ENCODE measurements around the gene ACSF3. TPM values are rescaled to one million over a fixed set of nuclear protein-coding genes. Genes with fewer than 3 reads are reported as not detected.

ACSF3 gene
- total and polyA plus RNA-seq, 2 experiments from 2014 or later = 20.7 to 28.0 TPM

GRCh38 chr16:89061590-89062380, 31.9 kb upstream of the ACSF3 start:
- Histone ChIP-seq H3K9me2 (replicated peaks; ENCODE audit: insufficient read depth) (no peaks in the 10 kb centered on the region), H3K4me3 (no peak overlapping the region), H3K27ac (no peak overlapping the region), H3K9me3 (ENCODE audit: low read depth) (no peaks in the 10 kb centered on the region), H3K36me3 (replicated peaks; ENCODE audit: insufficient read depth, low read depth) (no peaks in the 10 kb centered on the region), H3K4me2 (no peak overlapping the region), H3K4me1 (ENCODE audit: insufficient read depth) (no peaks in the 10 kb centered on the region), H4K20me1 (ENCODE audit: insufficient read depth, poor library complexity, severe bottlenecking) (no peaks in the 10 kb centered on the region), H3K79me2 (no peaks in the 10 kb centered on the region), H2AFZ (no peak overlapping the region), H3K27me3 (no peaks in the 10 kb centered on the region)
- no peak for DNase-seq (ENCODE audit: low spot score)
- WGBS (ENCODE audit: low lambda C conversion rate, missing lambda C conversion rate) = 87% methylated on average over 13 of the region's 17 CpGs
- TF ChIP-seq, protein P1, sequence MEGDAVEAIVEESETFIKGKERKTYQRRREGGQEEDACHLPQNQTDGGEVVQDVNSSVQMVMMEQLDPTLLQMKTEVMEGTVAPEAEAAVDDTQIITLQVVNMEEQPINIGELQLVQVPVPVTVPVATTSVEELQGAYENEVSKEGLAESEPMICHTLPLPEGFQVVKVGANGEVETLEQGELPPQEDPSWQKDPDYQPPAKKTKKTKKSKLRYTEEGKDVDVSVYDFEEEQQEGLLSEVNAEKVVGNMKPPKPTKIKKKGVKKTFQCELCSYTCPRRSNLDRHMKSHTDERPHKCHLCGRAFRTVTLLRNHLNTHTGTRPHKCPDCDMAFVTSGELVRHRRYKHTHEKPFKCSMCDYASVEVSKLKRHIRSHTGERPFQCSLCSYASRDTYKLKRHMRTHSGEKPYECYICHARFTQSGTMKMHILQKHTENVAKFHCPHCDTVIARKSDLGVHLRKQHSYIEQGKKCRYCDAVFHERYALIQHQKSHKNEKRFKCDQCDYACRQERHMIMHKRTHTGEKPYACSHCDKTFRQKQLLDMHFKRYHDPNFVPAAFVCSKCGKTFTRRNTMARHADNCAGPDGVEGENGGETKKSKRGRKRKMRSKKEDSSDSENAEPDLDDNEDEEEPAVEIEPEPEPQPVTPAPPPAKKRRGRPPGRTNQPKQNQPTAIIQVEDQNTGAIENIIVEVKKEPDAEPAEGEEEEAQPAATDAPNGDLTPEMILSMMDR (IDR thresholded peaks at IDR 0.05; ENCODE audit: poor library complexity) = no peak
- TF ChIP-seq EZH2phosphoT487 (IDR thresholded peaks at IDR 0.05; ENCODE audit: low read depth, severe bottlenecking, unreplicated experiment) = no peak

GRCh38 chr16:89062389-89063345, 31.0 kb upstream of the ACSF3 start:
- no peak overlapping the region for H2AFZ ChIP-seq
- H3K27ac ChIP-seq = no peak overlapping the region
- TF ChIP-seq, protein P1 (IDR thresholded peaks at IDR 0.05; ENCODE audit: poor library complexity) = no peak
- TF ChIP-seq EZH2 (IDR thresholded peaks at IDR 0.05; ENCODE audit: borderline replicate concordance) (no peak), EZH2phosphoT487 (IDR thresholded peaks at IDR 0.05; ENCODE audit: low read depth, severe bottlenecking, unreplicated experiment) (no peak)

GRCh38 chr16:89063768-89064320, 29.8 kb upstream of the ACSF3 start:
- no peaks in the 10 kb centered on the region for H3K79me2 ChIP-seq
- 94% methylated on average over 14 of the region's 17 CpGs for WGBS (ENCODE audit: low lambda C conversion rate, missing lambda C conversion rate)
- no peaks in the 10 kb centered on the region for H4K20me1 ChIP-seq (ENCODE audit: insufficient read depth, poor library complexity, severe bottlenecking)
- no peak overlapping the region for H3K4me2 ChIP-seq
- no peaks in the 10 kb centered on the region for H3K9me3 ChIP-seq (ENCODE audit: low read depth)
- H3K4me1 ChIP-seq (ENCODE audit: insufficient read depth) = no peaks in the 10 kb centered on the region
- no peak overlapping the region for H3K27ac ChIP-seq
- TF ChIP-seq, protein P1 (IDR thresholded peaks at IDR 0.05; ENCODE audit: poor library complexity) = no peak
- no peak for TF ChIP-seq EZH2phosphoT487 (IDR thresholded peaks at IDR 0.05; ENCODE audit: low read depth, severe bottlenecking, unreplicated experiment)
- no peak for TF ChIP-seq EZH2 (IDR thresholded peaks at IDR 0.05; ENCODE audit: borderline replicate concordance)
- DNase-seq (ENCODE audit: low spot score) = no peak
- H3K36me3 ChIP-seq (replicated peaks; ENCODE audit: insufficient read depth, low read depth) = no peaks in the 10 kb centered on the region
- no peaks in the 10 kb centered on the region for H3K9me2 ChIP-seq (replicated peaks; ENCODE audit: insufficient read depth)
- H3K4me3 ChIP-seq = no peak overlapping the region
- H3K27me3 ChIP-seq = no peaks in the 10 kb centered on the region
- no peak overlapping the region for H2AFZ ChIP-seq

More at GRCh38 chr16:89062389-89063345, 31.0 kb upstream of the ACSF3 start:
- no peak overlapping the region for H3K4me2 ChIP-seq
- H3K27me3 ChIP-seq = no peaks in the 10 kb centered on the region
- no peaks in the 10 kb centered on the region for H4K20me1 ChIP-seq (ENCODE audit: insufficient read depth, poor library complexity, severe bottlenecking)
- H3K36me3 ChIP-seq (replicated peaks; ENCODE audit: insufficient read depth, low read depth) = no peaks in the 10 kb centered on the region
- WGBS (ENCODE audit: low lambda C conversion rate, missing lambda C conversion rate) = 91% methylated on average over 21 of the region's 30 CpGs
- no peak overlapping the region for H3K4me3 ChIP-seq
- no peaks in the 10 kb centered on the region for H3K9me2 ChIP-seq (replicated peaks; ENCODE audit: insufficient read depth)
- DNase-seq (ENCODE audit: low spot score) = no peak
- H3K79me2 ChIP-seq = no peaks in the 10 kb centered on the region
- no peaks in the 10 kb centered on the region for H3K9me3 ChIP-seq (ENCODE audit: low read depth)
- H3K4me1 ChIP-seq (ENCODE audit: insufficient read depth) = no peaks in the 10 kb centered on the region

All from hepatocyte (in vitro differentiated cells).